B cell (primary cell): ENCODE data around the gene CZIB. TPM values are rescaled to one million over a fixed set of nuclear protein-coding genes. Genes with fewer than 3 reads are reported as not detected.

ENCODE experiments used
- ATAC-seq: fragments of 200-7000 bp; cut with Tn5 transposase; one replicate; pipeline ENCODE4 v1.10.0; 2021; ENCODE audit warnings: low read depth, mild to moderate bottlenecking, moderate number of reproducible peaks, moderate library complexity
- CTCF ChIA-PET: fragments of 350-600 bp; sonication (Branson Sonifier 250); formaldehyde crosslinking; loops from one replicate; lab custom pipeline; 2021; ENCODE audit warnings: antibody characterized with exemption, inconsistent platforms; lab: Charles Lee
- POLR2A ChIA-PET: fragments of 350-600 bp; sonication (Branson Sonifier 250); formaldehyde crosslinking; loops from one replicate; lab custom pipeline; 2021; ENCODE audit warnings: antibody characterized with exemption; lab: Charles Lee
- DNase-seq: peaks from one replicate; pipeline ENCODE4 v3.0.0; 2013
- H2AFZ ChIP-seq: 2 replicates; pipeline ENCODE4 v1.6.1; 2012; ENCODE audit warnings: mild to moderate bottlenecking, low read depth, low read length; ENCODE audit not compliant: insufficient read depth, poor library complexity, severe bottlenecking
- H3K27ac ChIP-seq, 2 donors: 1 replicate in 1 of 2; 2 replicates in 1 of 2; pipeline ENCODE4 v1.5.1; 2012 to 2013; ENCODE audit warnings: low read length in 2 of 2, mild to moderate bottlenecking in 2 of 2, moderate library complexity in 1 of 2
- H3K27me3 ChIP-seq, 4 experiments: fragments of 200-600 bp in 1 of 4; sonication (generic) in 1 of 4; replicated peaks in 1 of 4; 1 replicate in 2 of 4; 2 replicates in 2 of 4; pipeline versions ENCODE4 v1.6.1 to v1.7.0; 2013 to 2016; ENCODE audit warnings: low read length in 3 of 4, mild to moderate bottlenecking in 2 of 4, mixed read lengths in 1 of 4, moderate library complexity in 1 of 4; ENCODE audit not compliant: insufficient read depth in 4 of 4, control insufficient read depth in 3 of 4; ENCODE audit errors: control extremely low read depth in 1 of 4
- H3K36me3 ChIP-seq, 2 experiments: replicated peaks in 1 of 2; 1 replicate in 1 of 2; 2 replicates in 1 of 2; pipeline versions ENCODE4 v1.6.1 to v1.7.1; 2013; ENCODE audit warnings: low read length in 1 of 2; ENCODE audit not compliant: insufficient read depth in 2 of 2, control insufficient read depth in 1 of 2; ENCODE audit errors: control extremely low read depth in 1 of 2, extremely low read depth in 1 of 2
- H3K4me1 ChIP-seq, 2 donors: fragments of 200-600 bp in 1 of 2; sonication (generic) in 1 of 2; 1 replicate in 1 of 2; 2 replicates in 1 of 2; pipeline versions ENCODE4 v1.5.1 to v1.6.1; 2013 to 2017; ENCODE audit warnings: low read length in 2 of 2; ENCODE audit not compliant: control insufficient read depth in 2 of 2, insufficient read depth in 2 of 2
- H3K4me2 ChIP-seq: replicated peaks from 2 replicates; pipeline ENCODE3; 2012; ENCODE audit warnings: mild to moderate bottlenecking, low read depth, low read length; ENCODE audit not compliant: poor library complexity, severe bottlenecking
- H3K4me3 ChIP-seq, 5 experiments: fragments of 200-600 bp in 1 of 5; sonication (generic) in 1 of 5; 1 replicate in 3 of 5; 2 replicates in 2 of 5; pipeline versions ENCODE4 v1.5.1 to v1.7.0; 2011 to 2016; ENCODE audit warnings: low read length in 4 of 5, mild to moderate bottlenecking in 4 of 5, low read depth in 2 of 5, control low read depth in 1 of 5, moderate library complexity in 1 of 5; ENCODE audit not compliant: insufficient read depth in 1 of 5; ENCODE audit errors: control extremely low read depth in 1 of 5, extremely low read depth in 1 of 5
- H3K79me2 ChIP-seq: fragments of 200-600 bp; sonication (generic); one replicate; pipeline ENCODE4 v1.6.0; 2016; ENCODE audit warnings: low read length; ENCODE audit not compliant: control insufficient read depth, insufficient read depth
- H3K9ac ChIP-seq: fragments of 200-600 bp; sonication (generic); 2 replicates; pipeline ENCODE4 v1.6.1; 2017; ENCODE audit warnings: mild to moderate bottlenecking, low read length, moderate library complexity
- H3K9me3 ChIP-seq, 3 donors: one replicate each; pipeline versions ENCODE4 v1.6.1 to v1.7.1; 2013; ENCODE audit warnings: low read length in 2 of 3; ENCODE audit not compliant: control insufficient read depth in 2 of 3, insufficient read depth in 1 of 3; ENCODE audit errors: control extremely low read depth in 1 of 3
- H4K20me1 ChIP-seq: 2 replicates; pipeline ENCODE4 v1.6.0; 2012; ENCODE audit warnings: mild to moderate bottlenecking, low read length; ENCODE audit not compliant: insufficient read depth, control insufficient read depth, poor library complexity, severe bottlenecking
- H3K27ac Mint-ChIP-seq: one replicate; pipeline ENCODE4 v1.8.0; 2021; ENCODE audit warnings: mixed read lengths
- H3K27me3 Mint-ChIP-seq: one replicate; pipeline ENCODE4 v1.8.0; 2021; ENCODE audit warnings: mixed read lengths
- H3K4me1 Mint-ChIP-seq: one replicate; pipeline ENCODE4 v1.8.0; 2021; ENCODE audit warnings: mixed read lengths
- H3K4me3 Mint-ChIP-seq: one replicate; pipeline ENCODE4 v1.8.0; 2021; ENCODE audit warnings: mixed read lengths
- H3K9me3 Mint-ChIP-seq: one replicate; pipeline ENCODE4 v1.8.0; 2022; ENCODE audit warnings: mixed read lengths; ENCODE audit not compliant: insufficient read depth
- CTCF ChIP-seq: fragments of 200-600 bp; IDR thresholded peaks from one replicate; pipeline ENCODE4 v1.8.0; 2022; ENCODE audit warnings: antibody characterized with exemption, mild to moderate bottlenecking
- EZH2 ChIP-seq: IDR thresholded peaks from 2 replicates; pipeline ENCODE4 v1.6.1; 2012; ENCODE audit warnings: borderline replicate concordance, low read depth, mild to moderate bottlenecking, moderate library complexity, low read length; ENCODE audit not compliant: insufficient read depth, poor library complexity, severe bottlenecking
- WGBS: methylation state at CpG from one replicate; pipeline ENCODE4 v1.1.5; 2013; ENCODE audit warnings: missing lambda C conversion rate; ENCODE audit not compliant: insufficient coverage; 5-methylcytosine and 5-hydroxymethylcytosine counted together
- intact Hi-C: fragments of 100-400 bp; cut with micrococcal nuclease; formaldehyde crosslinking; loops from one replicate; pipeline ENCODE4 v1.10.0; 2022
- polyA plus RNA-seq: library from polyadenylated mRNA; depleted of rRNA; stranded (reverse); fragments of >200 nt; gene quantifications from 2 replicates; pipeline ENCODE4 v1.2.3, GENCODE V29; 2012
- total RNA-seq, 2 donors: library from RNA; stranded (reverse); fragments of 120-200 nt in 1 of 2; gene quantifications; 1 replicate in 1 of 2; 2 replicates in 1 of 2; pipeline versions ENCODE4 v1.2.3 to v1.2.4, GENCODE V29; 2013 to 2022

CZIB gene
- total and polyA plus RNA-seq, 2 donors (not counting 1 experiment from before 2014, with no cell fraction given) = 47.9 to 62.0 TPM

- Histone ChIP-seq H3K79me2 (no peaks in the 10 kb centered on the region), H3K9ac (no peak overlapping the region), H3K4me1 (peaks cover 5 to 15% of the 10 kb centered on the region in 2 donors), H3K36me3 (peaks cover 0 to 3% of the 10 kb centered on the region in 2 experiments), H3K4me2 (no peak overlapping the region), H3K4me3 (no peak overlapping the region), H4K20me1 (no peaks in the 10 kb centered on the region), H3K27ac (no peak overlapping the region), H3K27me3 (no peaks in the 10 kb centered on the region), H3K9me3 (no peaks in the 10 kb centered on the region), H2AFZ (no peak overlapping the region)
- ChIA-PET CTCF (interaction anchor here (0.9 kb wide), 1 partner anchor 9 kb away, joined by 4 read pairs; no protein-coding TSS in a partner anchor), POLR2A (no interaction called here)
- intact Hi-C loops = no loop called here
- Mint-ChIP-seq H3K27me3 (no peaks in the 10 kb centered on the region), H3K27ac (no peak overlapping the region), H3K4me3 (no peak overlapping the region), H3K9me3 (no peaks in the 10 kb centered on the region), H3K4me1 (peaks cover 11% of the 10 kb centered on the region)
- TF ChIP-seq EZH2 = no peak
- TF ChIP-seq CTCF = no peak
- WGBS = 100% methylated on average over 2 of the region's 5 CpGs
- DNase-seq = no peak
- ATAC-seq = no peak
Observed at GRCh38 chr1:53257454-53258081, 37.1 kb upstream of the CZIB start.

GRCh38 chr1:53256511-53257453 lies 36.3 kb upstream of the CZIB start:
- Histone ChIP-seq H3K4me2 (no peak overlapping the region), H3K4me3 (no peak overlapping the region), H3K9ac (no peak overlapping the region), H2AFZ (no peak overlapping the region), H3K9me3 (no peaks in the 10 kb centered on the region), H3K36me3 (peaks cover 0 to 3% of the 10 kb centered on the region in 2 experiments), H4K20me1 (no peaks in the 10 kb centered on the region), H3K27ac (no peak overlapping the region), H3K4me1 (peaks cover 5 to 15% of the 10 kb centered on the region in 2 donors), H3K27me3 (no peaks in the 10 kb centered on the region), H3K79me2 (no peaks in the 10 kb centered on the region)
- no peaks in the 10 kb centered on the region for H3K27me3 Mint-ChIP-seq
- peaks cover 11% of the 10 kb centered on the region for H3K4me1 Mint-ChIP-seq
- POLR2A ChIA-PET = no interaction called here
- no peak overlapping the region for H3K4me3 Mint-ChIP-seq
- intact Hi-C loops = no loop called here
- TF ChIP-seq EZH2 (no peak), CTCF (no peak)
- no peak overlapping the region for H3K27ac Mint-ChIP-seq
- CTCF ChIA-PET = interaction anchor here (1.2 kb wide), 1 partner anchor 22 kb away, joined by 3 read pairs; no protein-coding TSS in a partner anchor
- no peak for ATAC-seq
- WGBS = 97% methylated on average over 6 of the region's 11 CpGs
- no peaks in the 10 kb centered on the region for H3K9me3 Mint-ChIP-seq
- DNase-seq = no peak
